HepG2 (cell line): Measurements from ENCODE around the gene PITHD1. TPM values are rescaled to one million over a fixed set of nuclear protein-coding genes. Genes with fewer than 3 reads are reported as not detected.

Experiments used
- ARNTL ChIP-seq: sonication (generic); formaldehyde crosslinking; IDR thresholded peaks from 2 replicates; pipeline ENCODE4 v1.4.0; 2020; ENCODE audit warnings: mild to moderate bottlenecking, missing genetic modification reagents
- GATAD2A ChIP-seq: IDR thresholded peaks from 2 replicates; pipeline ENCODE4 v1.6.1; 2016
- HCFC1 ChIP-seq: fragments of 150-350 bp; IDR thresholded peaks from 2 replicates; pipeline ENCODE4 v1.6.1; 2014; ENCODE audit warnings: low read depth, low read length
- HMGXB4 ChIP-seq, 2 experiments: sonication (generic) in 1 of 2; formaldehyde crosslinking in 1 of 2; IDR thresholded peaks; 2 replicates each; pipeline versions ENCODE4 v1.4.0 to v1.6.1; 2018 to 2020; ENCODE audit warnings: missing genetic modification reagents in 2 of 2, borderline replicate concordance in 1 of 2, low read depth in 1 of 2, mild to moderate bottlenecking in 1 of 2, missing biosample characterization in 1 of 2
- HNRNPH1 ChIP-seq: fragments of 200-400 bp; formaldehyde crosslinking; optimal IDR thresholded peaks from 2 replicates; pipeline ENCODE3; 2017; ENCODE audit warnings: mild to moderate bottlenecking, low read depth, low read length
- JUND ChIP-seq: sonication (generic); formaldehyde crosslinking; IDR thresholded peaks from 2 replicates; pipeline ENCODE4 v1.8.0; 2022; ENCODE audit warnings: mild to moderate bottlenecking, missing genetic modification reagents
- MTA3 ChIP-seq: sonication (generic); formaldehyde crosslinking; IDR thresholded peaks from 2 replicates; pipeline ENCODE4 v1.4.0; 2020; ENCODE audit warnings: missing genetic modification reagents
- SNRNP70 ChIP-seq: fragments of 200-400 bp; formaldehyde crosslinking; IDR thresholded peaks from 2 replicates; pipeline ENCODE4 v1.6.1; 2017; ENCODE audit warnings: mild to moderate bottlenecking, low read depth, low read length, moderate library complexity
- SUZ12 ChIP-seq: fragments of 150-350 bp; IDR thresholded peaks from 2 replicates; pipeline ENCODE4 v1.6.1; 2014; ENCODE audit warnings: low read depth, low read length
- YEATS2 ChIP-seq: sonication (generic); formaldehyde crosslinking; IDR thresholded peaks from 2 replicates; pipeline ENCODE4 v1.4.0; 2020; ENCODE audit warnings: missing genetic modification reagents, borderline replicate concordance
- ZBTB33 ChIP-seq: sonication (generic); formaldehyde crosslinking; IDR thresholded peaks from 2 replicates; pipeline ENCODE4 v1.4.0; 2020; ENCODE audit warnings: missing genetic modification reagents
- ZBTB42 ChIP-seq: sonication (generic); formaldehyde crosslinking; IDR thresholded peaks from 2 replicates; pipeline ENCODE4 v1.5.0; 2020; ENCODE audit warnings: mild to moderate bottlenecking, missing genetic modification reagents
- ZBTB43 ChIP-seq: sonication (generic); formaldehyde crosslinking; conservative IDR thresholded peaks from 2 replicates; pipeline ENCODE4 v1.4.0; 2020; ENCODE audit warnings: missing genetic modification reagents
- ZMYM3 ChIP-seq: sonication (generic); formaldehyde crosslinking; IDR thresholded peaks from 2 replicates; pipeline ENCODE4 v1.5.1; 2020; ENCODE audit warnings: mild to moderate bottlenecking, missing genetic modification reagents
- ZNF337 ChIP-seq: sonication (generic); formaldehyde crosslinking; IDR thresholded peaks from 2 replicates; pipeline ENCODE4 v1.5.1; 2020; ENCODE audit warnings: missing genetic modification reagents, low read depth, mild to moderate bottlenecking, borderline replicate concordance
- ZNF407 ChIP-seq: sonication (generic); formaldehyde crosslinking; IDR thresholded peaks from one replicate; pipeline ENCODE4 v1.5.1; 2020; ENCODE audit warnings: mild to moderate bottlenecking, missing genetic modification reagents; ENCODE audit errors: not compliant biosample characterization
- ZNF441 ChIP-seq: sonication (generic); formaldehyde crosslinking; IDR thresholded peaks from 2 replicates; pipeline ENCODE4 v1.7.0; 2021; ENCODE audit warnings: missing genetic modification reagents, borderline replicate concordance
- ZNF530 ChIP-seq: sonication (generic); formaldehyde crosslinking; IDR thresholded peaks from 2 replicates; pipeline ENCODE4 v1.5.0; 2020; ENCODE audit warnings: low read depth, mild to moderate bottlenecking, missing genetic modification reagents
- polyA plus RNA-seq, 8 experiments: library from polyadenylated mRNA; depleted of rRNA in 3 of 8; stranded (reverse) in 7 of 8; unstranded in 1 of 8; fragments of >200 nt; fragmentation: Illumina TruSeq in 4 of 8; extraction: Trizol in 4 of 8; gene quantifications; 2 replicates each; pipeline versions ENCODE4 v1.2.1 to v1.2.3, GENCODE V29; 2011 to 2016; ENCODE audit warnings: low read depth in 4 of 8, missing spikeins in 1 of 8, mixed read lengths in 1 of 8; ENCODE audit not compliant: insufficient read depth in 1 of 8
- total RNA-seq, 5 experiments: library from RNA; depleted of rRNA; stranded (reverse); fragments of >200 nt; fragmentation: Illumina TruSeq; extraction: Trizol; gene quantifications; 2 replicates each; pipeline ENCODE4 v1.2.3, GENCODE V29; 2016; ENCODE audit warnings: low read depth in 1 of 5

Gene PITHD1
- total and polyA plus RNA-seq, 2 of the 13 experiments (the other 11 are each of a cell fraction or from before 2014, with no cell fraction given): 28.0 to 37.3 TPM

GRCh38 chr1:23809751-23810171 lies 31.5 kb downstream of the PITHD1 start (continued):
- no peak for TF ChIP-seq ZNF407 (CRISPR knock-in tag)
- no peak for TF ChIP-seq SNRNP70
- no peak for TF ChIP-seq ZNF337 (CRISPR knock-in tag)
- TF ChIP-seq ZMYM3 (CRISPR knock-in tag): no peak
- TF ChIP-seq HCFC1: no peak
- no peak for TF ChIP-seq ZBTB43 (CRISPR knock-in tag)
- no peak for TF ChIP-seq MTA3 (CRISPR knock-in tag)
- no peak for TF ChIP-seq SUZ12
- peak; percentile 56 for TF ChIP-seq GATAD2A (CRISPR knock-in tag)
- no peak for TF ChIP-seq HNRNPH1
- TF ChIP-seq ZNF441: no peak
- TF ChIP-seq ZBTB33 (CRISPR knock-in tag): peak; percentile 60; the same call in 1 of the 2 replicates
- TF ChIP-seq ZBTB42 (CRISPR knock-in tag): no peak
- TF ChIP-seq YEATS2 (CRISPR knock-in tag): peak; percentile 70; the same call in 1 of the 2 replicates
- no peak for TF ChIP-seq ZNF530 (CRISPR knock-in tag)
- no peak for TF ChIP-seq JUND (CRISPR knock-in tag)
- peak; percentile 51 to 79; a peak in 3 of 4 replicates for TF ChIP-seq HMGXB4 (CRISPR knock-in tag; IDR thresholded peaks at IDR 0.05; ENCODE audit: borderline replicate concordance in 1 of 2, low read depth in 1 of 2)
- no peak for TF ChIP-seq ARNTL
